ENCODE measurements around the gene RYR3. TPM values are rescaled to one million over a fixed set of nuclear protein-coding genes. Genes with fewer than 3 reads are reported as not detected.
"Not testable (repeated sequence)": the region's sequence is repeated elsewhere in the genome, so short reads cannot be mapped to it uniquely, and the experiment has no call there.

RYR3 gene
- total RNA-seq, 4 donors from 2014 or later = 0.65 to 7.5 (median 2.6) TPM

GRCh38 chr15:33592864-33593263 lies 282.1 kb downstream of the RYR3 start:
- DNase-seq (ENCODE audit: low spot score) (no peak), ATAC-seq (ENCODE audit: low FRiP score) (no peak)
- no peak for TF ChIP-seq CTCF (IDR thresholded peaks at IDR 0.05)

DNA sequence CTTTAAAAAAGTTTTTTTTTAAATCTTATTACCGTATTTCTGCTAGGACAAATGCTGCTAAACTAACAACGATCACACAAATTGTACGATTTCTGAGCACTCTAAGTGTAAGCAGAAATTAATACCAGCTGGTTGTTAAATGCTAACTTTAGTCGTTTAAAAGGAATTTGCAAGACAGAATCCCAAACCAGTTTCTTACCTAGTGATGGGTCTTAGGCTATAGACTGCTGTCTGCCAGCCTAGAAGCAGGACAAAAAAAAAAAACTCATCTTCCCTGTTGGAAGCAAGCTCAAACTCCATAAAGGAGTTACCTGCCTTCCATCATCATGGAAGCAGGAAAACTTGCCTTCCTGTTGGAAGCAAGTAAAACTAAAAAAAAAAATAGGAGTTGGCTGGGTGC lies 287.6 kb downstream of the RYR3 start:
- DNase-seq (ENCODE audit: low spot score); ATAC-seq (ENCODE audit: low FRiP score): not testable (repeated sequence)

- ATAC-seq (ENCODE audit: low FRiP score) (no peak), DNase-seq (ENCODE audit: low spot score) (no peak)
- no peak for TF ChIP-seq CTCF (IDR thresholded peaks at IDR 0.05)
Measured at GRCh38 chr15:33600212-33600611, 289.4 kb downstream of the RYR3 start.

DNA sequence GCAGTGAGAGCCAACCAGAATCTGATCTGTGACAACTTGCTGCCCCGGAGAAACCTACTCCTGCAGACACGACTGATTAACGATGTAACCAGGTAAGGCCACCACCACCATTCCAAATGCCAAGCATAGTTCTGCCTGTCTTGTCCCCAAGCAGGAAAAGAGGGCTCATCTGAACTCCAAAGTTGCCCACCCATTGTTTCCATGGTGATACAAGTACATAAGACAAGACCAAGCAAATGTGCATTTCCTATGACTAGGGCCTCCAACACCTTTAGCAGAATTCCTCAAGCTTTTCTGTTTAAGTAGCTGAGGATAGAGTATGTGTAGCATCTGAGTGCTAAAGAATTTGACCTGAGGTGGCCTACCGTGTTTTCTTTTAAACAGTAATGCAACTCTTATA lies 290.7 kb downstream of the RYR3 start:
- ATAC-seq (ENCODE audit: low FRiP score) = no peak
- TF ChIP-seq CTCF (IDR thresholded peaks at IDR 0.05) = no peak
- DNase-seq (ENCODE audit: low spot score) = no peak

DNA sequence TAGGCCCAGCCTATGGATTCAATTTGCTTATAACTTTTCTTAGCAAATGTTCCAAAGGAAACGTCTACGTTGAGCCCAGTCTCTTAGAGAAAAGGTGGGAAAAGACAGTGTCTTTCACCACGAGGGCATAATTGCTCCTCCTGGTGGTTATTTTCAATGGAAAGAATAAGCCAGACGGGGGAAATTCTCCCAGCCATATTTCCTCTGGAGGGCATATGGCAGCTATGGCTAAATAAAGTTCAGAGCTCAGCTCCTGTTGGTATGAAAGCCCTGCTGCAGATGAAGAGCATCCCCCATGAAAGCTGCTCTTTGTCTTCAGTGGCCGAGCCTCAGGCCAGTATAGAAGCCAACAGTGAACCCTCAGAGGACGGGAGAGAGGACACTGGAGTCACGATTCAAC lies 297.9 kb downstream of the RYR3 start:
- no peak for ATAC-seq (ENCODE audit: low FRiP score)
- no peak for DNase-seq (ENCODE audit: low spot score)

GRCh38 chr15:33612721-33613304 lies 302.0 kb downstream of the RYR3 start:
- ATAC-seq (ENCODE audit: low FRiP score) = no peak

More for the DNA sequence above, 297.9 kb downstream of the RYR3 start:
- no peak for TF ChIP-seq CTCF (IDR thresholded peaks at IDR 0.05)

GRCh38 chr15:33616475-33616874 lies 305.7 kb downstream of the RYR3 start:
- ATAC-seq (ENCODE audit: low FRiP score) (no peak), DNase-seq (ENCODE audit: low spot score) (no peak)
- no peak for TF ChIP-seq CTCF (IDR thresholded peaks at IDR 0.05)

More at GRCh38 chr15:33612721-33613304, 302.0 kb downstream of the RYR3 start:
- TF ChIP-seq CTCF (IDR thresholded peaks at IDR 0.05) = no peak
- DNase-seq (ENCODE audit: low spot score) = no peak
